GM19193 (cell line): Measurements from ENCODE around the gene FLYWCH2.
A peak's percentile ranks its signal among the peaks of the same experiment; 100 is the strongest.

Experiments used
- POLR2A ChIP-seq: IDR thresholded peaks from 4 replicates; pipeline ENCODE4 v1.6.1; 2011; ENCODE audit not compliant: insufficient read depth, insufficient read length; ENCODE audit errors: extremely low read depth

FLYWCH2 gene

DNA sequence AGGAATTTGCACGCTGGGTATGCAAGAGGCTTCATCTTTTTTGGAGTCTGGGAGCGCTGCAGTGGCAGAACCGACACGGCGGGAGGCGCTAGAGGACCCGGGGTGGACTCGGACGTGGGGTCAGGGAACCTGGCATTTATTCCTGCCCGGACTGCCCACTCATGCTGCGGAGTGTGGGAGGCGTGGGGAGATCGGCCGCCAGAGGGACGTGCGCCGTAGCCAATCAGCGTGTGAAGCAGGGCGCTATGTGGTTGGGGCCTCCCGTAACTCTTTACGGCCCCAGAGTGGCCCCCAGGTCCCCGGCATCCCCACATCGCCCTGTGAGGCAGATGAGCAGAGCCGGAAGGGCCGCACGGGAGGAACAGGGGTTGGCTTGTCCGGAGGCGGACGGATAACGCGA, 11.2 kb downstream of the FLYWCH2 start:
- no peak for TF ChIP-seq POLR2A

DNA sequence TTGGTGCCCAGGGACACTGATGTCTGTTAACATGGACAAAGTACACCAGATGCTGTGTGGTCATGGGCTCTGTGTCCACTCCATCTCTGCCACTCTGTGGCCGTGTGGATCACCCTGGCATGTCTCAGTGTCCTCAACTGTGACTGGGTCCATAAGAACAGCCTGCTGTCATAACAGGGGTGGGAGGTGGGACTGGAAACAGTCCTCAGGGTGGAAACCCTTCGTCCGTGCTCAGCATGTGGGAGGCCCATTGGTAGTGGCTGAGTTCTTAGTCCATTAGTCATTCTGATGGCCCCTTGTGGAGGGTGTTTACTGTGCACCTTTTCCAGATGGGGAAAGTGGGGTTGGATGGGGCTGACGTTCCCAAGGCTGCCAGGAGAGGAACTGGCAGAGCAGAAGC, 12.8 kb downstream of the FLYWCH2 start:
- TF ChIP-seq POLR2A, result no peak

DNA sequence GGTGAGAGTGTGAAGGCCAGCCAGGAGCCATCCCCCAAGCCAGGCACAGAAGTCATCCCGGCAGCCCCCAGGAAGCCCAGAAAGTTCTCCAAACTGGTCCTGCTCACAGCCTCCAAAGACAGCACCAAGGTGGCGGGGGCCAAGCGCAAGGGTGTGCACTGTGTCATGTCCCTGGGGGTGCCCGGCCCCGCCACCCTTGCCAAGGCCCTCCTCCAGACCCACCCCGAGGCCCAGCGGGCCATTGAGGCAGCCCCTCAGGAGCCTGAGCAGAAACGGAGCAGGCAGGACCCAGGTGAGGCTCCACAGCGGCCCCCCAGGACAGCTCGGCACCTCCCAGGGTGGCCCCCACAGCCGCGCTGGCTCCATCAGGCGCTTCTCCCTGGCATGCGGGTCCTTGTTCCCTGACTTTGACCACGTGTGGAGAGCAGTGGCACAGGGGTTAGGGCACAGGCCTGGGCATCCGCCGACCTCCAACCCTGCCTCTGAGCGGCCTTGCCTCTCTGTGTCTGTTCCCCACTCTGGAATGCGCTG, 13.5 kb downstream of the FLYWCH2 start:
- TF ChIP-seq POLR2A, result no peak

DNA sequence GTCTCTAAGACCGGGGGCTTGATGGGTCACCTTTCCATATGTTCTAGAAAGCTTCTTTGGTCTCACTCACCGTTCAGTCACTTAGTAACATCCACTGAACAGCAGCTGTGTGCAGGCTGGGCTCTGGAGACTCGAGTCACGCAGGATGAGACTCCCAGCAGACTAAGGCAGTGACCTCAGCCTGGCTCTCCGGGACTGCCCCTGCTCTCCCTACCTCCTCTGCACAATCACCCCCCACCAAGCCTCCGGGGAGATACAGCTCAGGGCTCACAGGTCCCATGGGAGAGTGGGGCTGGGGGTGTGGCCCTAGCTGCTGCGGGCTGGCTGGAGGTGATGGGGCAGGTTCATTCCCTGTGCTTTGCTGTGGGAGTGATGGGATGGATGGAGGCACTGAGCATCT, 14.1 kb downstream of the FLYWCH2 start:
- no peak for TF ChIP-seq POLR2A

DNA sequence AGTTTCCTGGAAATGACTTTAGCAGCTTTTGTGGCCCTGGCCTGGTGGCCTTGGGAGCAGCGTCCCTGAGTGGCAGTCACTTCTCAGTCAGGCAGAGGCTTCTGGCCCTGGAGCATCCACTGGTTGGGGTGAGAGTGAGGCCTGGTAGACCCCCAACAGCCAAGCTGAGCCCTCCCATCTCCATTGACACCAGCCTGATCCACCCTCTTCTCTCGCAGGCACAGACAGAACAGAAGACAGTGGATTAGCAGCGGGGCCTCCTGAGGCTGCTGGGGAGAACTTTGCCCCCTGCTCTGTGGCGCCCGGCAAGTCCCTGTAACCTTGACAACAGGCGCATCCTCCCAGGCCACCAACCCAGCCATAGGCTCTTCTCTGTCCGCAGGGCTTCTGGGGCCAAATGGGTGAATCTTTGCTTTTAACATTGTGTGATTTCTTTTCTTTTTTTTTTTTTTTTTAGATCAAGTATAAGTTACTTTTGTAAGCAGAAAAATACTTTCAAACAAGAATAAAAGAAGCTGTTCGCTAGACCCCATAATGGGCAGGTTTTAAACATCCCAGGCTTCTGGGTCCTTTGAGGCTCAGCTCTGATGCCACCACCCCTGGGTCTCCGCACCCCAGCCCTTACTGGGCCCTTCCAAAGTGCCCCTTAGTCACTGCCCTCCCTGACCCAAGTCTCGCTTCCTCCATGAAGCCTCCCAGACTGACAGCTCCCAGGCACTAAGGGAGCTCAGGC, 16.0 kb downstream of the FLYWCH2 start:
- TF ChIP-seq POLR2A, result no peak

DNA sequence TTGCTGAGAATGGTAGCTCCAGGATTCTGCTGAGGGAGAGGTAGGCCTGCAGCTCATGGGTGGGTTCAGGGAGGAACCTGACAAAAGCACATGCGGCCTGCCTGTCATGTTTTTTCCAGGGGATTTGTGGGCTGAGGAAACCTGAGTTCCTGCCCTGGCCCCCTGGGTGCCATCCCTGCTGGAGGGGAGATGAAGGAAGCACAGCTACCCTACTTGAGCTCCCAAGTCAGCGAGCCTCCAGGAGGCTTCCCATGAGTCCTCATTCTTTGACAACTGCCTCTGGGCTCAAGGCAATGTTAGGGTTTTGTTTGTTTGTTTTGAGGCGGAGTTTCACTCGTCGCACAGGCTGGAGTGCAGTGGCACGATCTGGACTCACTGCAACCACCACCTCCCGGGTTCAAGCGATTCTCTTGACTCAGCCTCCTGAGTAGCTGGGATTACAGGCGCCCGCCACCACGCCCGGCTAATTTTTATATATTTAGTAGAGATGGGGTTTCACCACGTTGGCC, 16.6 kb downstream of the FLYWCH2 start:
- no peak for TF ChIP-seq POLR2A

DNA sequence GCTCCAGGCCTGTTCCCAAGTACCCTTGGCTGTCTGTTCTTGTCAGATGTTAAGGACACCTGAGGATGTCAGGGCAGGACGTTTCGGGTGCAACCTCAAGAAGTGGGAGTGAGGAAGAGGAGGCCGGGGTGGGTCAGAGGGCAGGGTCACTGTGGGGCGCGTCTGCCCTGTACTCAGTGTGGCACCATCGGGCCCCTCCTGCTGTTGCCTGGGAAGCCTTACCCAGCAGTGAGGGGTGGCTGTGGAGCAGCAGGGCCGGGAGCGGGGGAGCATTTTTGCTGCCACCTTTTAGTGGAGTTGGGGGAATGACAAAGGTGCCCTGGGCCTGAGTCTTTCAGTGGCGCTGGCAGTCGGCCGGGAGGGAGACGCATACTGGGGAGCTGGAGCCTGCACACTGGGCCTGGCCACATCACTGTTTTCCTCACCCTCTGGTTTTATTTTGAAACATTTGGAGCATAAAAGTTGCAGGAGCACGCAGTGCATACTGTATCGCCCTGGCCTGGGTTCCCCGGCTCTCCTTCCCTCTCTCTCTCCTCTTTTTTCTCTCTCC, 17.6 kb downstream of the FLYWCH2 start:
- no peak for TF ChIP-seq POLR2A

DNA sequence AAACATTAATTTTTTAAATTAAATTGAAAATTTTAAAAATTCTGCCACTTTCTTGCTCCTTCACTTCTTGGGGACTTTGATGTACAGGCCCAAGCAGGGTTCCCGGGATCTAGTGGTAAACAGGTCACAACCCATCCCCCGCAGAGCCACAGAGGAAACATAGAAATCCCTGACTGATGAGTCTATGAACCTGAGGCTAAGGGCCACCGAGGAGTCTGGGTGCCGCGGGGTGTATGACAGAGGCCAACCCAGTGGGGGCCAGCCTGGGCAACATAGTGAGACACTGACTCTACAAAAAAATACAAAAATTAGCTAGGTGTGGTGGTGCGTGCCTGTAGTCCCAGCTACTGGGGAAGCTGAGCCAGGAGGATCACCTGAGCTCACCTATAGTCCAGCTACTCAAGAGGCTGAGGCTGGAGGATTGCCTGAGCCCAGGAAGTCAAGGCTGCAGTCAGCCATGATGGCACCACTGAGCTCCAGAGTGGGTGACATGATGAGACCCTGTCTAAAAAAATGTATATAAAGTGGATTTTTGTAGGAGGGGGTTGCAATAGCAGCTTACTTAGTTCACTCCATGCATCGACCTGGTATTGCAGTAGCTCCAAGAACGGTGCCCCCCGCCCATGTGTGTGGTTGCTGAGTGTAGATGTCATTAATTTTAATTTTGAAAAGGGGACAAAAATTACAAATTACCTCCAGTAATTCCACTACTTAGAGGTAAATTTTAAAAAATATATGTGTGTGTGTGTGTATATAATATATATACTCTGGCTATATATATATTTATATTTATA, 19.5 kb downstream of the FLYWCH2 start:
- TF ChIP-seq POLR2A, result no peak

DNA sequence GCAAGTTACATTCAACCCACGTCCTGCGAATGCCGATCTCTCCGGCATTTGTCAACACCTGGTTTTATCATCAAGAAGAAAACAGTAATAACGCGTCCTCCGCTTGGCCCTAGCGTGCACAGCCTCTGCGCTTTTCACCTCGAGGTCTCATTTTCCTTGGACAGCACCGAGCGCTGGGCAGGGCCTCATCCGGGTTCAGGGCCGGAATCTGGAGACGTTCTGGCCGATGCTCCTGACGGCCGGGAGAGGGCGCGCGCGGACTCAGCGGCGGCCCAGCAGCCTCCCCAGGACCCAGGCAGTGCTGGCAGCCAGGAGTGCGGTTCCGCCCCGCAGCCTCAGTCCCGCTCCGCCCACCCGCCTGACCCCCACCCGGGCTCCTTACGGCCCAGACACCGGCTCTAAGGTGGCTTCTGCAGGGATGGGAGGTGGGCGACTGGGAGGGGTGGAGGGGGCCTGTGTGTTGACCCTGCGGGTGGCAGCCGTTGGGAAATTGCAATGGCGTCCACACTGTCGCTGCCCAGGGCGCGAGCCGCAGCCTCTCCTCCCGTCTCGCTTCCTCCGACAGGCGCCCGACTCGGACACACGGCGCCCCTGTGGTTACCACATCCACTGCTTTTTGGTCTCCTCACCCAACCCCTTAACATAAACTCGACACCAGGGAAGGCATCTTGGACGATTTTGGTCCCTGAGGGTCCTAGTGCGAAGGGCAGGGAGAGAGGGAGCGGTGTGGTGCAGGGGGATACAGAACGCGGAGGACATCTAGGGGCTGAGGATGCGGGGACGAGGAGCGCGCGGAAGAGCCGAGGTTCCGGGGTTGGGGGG, 21.3 kb downstream of the FLYWCH2 start:
- TF ChIP-seq POLR2A, result peak; percentile 49

DNA sequence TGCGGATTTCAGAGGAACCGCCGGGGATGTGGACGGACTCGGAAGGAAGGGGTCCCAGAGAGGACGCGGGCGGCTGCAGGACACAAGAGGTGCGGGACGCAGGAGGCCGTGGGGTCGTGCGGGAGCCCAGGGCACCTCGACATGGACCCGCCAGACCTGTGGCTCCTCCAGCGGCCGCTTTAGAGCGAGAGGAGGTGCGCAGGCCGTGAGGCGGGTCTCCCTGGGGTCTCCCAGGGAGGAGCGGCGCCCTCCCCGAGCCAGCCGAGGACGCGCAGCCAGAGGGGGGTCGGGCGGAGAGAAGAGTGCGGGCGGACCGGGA, 21.9 kb downstream of the FLYWCH2 start:
- TF ChIP-seq POLR2A, result no peak

DNA sequence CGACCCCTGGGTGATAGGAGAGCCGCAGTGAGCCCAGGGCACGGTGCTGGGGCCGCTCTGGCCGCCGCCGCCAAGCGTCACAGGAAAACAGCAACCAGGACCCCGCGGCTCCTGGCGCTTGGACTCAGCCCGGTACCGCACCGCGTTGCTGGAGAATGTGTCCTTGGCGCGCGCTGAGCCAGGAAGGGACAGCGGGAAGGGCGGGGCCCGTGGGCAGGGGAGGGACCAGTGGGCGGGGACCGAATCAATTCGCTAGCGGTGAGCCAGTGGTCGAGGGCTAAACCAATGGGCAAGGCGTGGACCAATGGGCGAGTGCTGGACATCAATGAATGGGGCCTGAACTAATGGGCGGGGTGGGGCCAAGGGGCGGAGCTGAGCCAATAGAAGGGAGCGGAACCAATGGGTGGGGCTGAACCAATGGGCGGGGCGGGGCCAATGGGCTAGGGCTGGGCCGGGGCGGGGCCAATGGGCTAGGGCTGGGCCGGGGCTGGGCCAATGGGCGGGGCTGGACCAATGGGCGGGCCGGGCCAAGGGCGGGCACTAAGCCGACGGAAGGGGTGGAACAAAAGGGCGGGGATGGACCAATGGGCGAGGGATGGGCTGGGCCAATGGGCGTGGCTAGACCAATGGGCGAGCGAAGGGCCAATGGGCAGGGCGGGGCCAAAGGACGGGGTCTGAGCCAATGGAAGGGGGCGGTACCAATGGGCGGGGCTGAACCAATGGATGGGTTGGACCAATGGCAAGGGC, 22.4 kb downstream of the FLYWCH2 start:
- TF ChIP-seq POLR2A, result peak; percentile 89

DNA sequence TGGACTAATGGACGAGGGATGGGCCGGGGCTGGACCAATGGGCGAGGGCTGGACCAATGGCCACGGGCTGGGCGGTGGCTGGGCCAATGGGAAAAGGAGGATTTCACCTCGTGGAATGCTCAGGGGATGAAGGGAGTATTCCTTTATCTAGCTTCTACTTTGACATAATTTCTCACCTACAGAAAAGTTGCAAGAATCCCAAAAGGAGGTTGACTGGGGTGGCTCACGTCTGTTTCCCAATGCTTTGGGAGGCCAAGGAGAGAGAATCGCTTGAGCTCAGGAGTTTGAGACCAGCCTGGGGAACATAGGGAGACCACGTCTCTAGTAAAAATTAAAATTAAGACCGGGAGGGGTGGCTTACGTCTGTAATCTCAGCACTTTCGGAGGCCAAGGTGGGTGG, 23.0 kb downstream of the FLYWCH2 start:
- TF ChIP-seq POLR2A, result no peak

DNA sequence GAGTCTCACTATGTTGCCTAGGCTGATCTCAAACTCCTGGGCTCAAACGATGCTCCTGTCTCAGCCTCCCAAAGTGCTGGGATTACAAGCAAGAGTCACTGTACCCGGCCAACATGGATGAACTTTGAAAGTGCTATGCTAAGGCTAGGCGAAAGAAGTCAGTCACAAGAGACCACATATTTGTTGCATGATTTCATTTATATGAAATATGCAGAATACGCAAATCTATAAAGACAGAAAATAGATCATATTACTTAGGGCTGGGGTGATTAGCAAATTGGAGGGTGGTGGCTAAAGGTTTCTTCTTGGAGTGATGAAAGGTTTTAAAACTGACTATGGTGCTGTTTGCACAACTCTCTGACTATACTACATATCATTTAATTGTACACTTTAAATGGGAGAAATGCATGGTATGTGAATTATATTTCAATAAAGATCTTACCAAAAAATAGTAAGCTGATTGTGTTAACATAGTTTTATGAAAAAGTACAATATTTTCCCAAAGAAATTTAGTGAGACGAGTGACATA, 27.5 kb downstream of the FLYWCH2 start:
- no peak for TF ChIP-seq POLR2A

DNA sequence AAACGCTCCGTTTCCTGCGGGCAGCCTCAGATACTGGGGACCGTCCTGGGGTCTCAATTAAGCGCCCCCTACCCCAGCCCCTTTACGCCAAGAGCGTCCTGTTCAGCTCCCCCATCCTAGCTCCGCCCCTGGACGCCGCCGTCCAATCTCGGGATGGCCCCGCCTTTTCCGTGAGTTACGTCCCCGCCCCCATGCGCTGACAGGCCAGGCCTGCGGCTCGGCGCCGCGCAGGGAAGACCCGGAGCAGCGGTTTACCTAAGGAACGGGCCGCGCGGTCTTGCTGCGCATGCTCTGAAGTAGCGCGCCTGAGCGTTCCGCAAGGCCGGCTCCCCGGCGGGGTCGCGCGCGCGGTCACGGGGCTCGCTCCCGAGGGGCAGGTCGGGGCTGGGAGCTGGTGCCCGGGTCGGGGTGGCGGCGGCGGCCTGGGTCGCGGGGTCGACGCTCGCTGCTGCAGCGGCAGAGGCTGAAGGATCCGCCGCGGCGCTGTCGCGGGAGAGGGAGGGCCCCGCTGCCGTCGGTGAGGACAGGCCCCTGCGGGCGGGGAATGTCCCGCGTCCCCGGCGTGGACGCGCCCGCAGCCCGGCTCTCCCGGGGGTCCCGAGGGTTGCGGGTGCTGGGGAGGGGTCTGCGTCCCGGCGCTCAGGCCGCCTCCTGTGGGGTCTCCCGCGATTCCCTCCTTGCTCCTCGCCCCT, 28.8 kb downstream of the FLYWCH2 start, which contains the start of gene FLYWCH1:
Gene FLYWCH1 (plus strand): TSS at position 294 of the 692 bp plus-strand sequence. CDS start 17,755 bp downstream, outside the sequence.
- peak; percentile 64 for TF ChIP-seq POLR2A
